Suprapubic skin (tissue), 4 donors: ENCODE results near the gene DNMT3A. TPM values are rescaled to one million over a fixed set of nuclear protein-coding genes. Genes with fewer than 3 reads are reported as not detected.

Source experiments
- DNase-seq, 2 donors: peaks; one replicate each; pipeline ENCODE4 v3.0.0-alpha.2; 2019; ENCODE audit warnings: low spot score in 2 of 2
- H3K27ac ChIP-seq: fragments of 200-600 bp; sonication (generic); one replicate; pipeline ENCODE4 v1.5.1; 2019
- H3K27me3 ChIP-seq: fragments of 200-600 bp; sonication (generic); one replicate; pipeline ENCODE4 v1.5.1; 2019
- H3K36me3 ChIP-seq: fragments of 200-600 bp; sonication (generic); one replicate; pipeline ENCODE4 v1.5.1; 2019
- H3K4me1 ChIP-seq: fragments of 200-600 bp; sonication (generic); one replicate; pipeline ENCODE4 v1.5.1; 2019
- H3K4me3 ChIP-seq: fragments of 200-600 bp; sonication (generic); one replicate; pipeline ENCODE4 v1.5.1; 2019; ENCODE audit warnings: mild to moderate bottlenecking
- H3K9me3 ChIP-seq: fragments of 200-600 bp; sonication (generic); one replicate; pipeline ENCODE4 v1.5.1; 2019
- EP300 ChIP-seq: sonication (generic); formaldehyde crosslinking; IDR thresholded peaks from one replicate; pipeline ENCODE4 v1.6.1; 2017; ENCODE audit warnings: antibody characterized with exemption
- POLR2A ChIP-seq, 2 donors: fragments of 450-650 bp; IDR thresholded peaks; one replicate each; pipeline ENCODE4 v1.6.1; 2017; ENCODE audit warnings: antibody characterized with exemption in 2 of 2, mild to moderate bottlenecking in 2 of 2, moderate library complexity in 2 of 2
- POLR2AphosphoS5 ChIP-seq, 3 donors: sonication (generic); formaldehyde crosslinking; IDR thresholded peaks; one replicate each; pipeline ENCODE4 v1.6.1; 2017; ENCODE audit warnings: antibody characterized with exemption in 3 of 3
- WGBS: methylation state at CpG from one replicate; pipeline ENCODE4 v1.1.5; 2018; 5-methylcytosine and 5-hydroxymethylcytosine counted together
- total RNA-seq, 4 donors: library from RNA; depleted of rRNA; stranded (reverse); fragments of >200 nt; gene quantifications; one replicate each; pipeline ENCODE4 v1.1.0, GENCODE V29; 2016
- TF ChIP-seq, protein P1 (sequence below), 2 donors: fragments of 200-600 bp in 1 of 2; fragments of 450-650 bp in 1 of 2; sonication (generic) in 1 of 2; IDR thresholded peaks; one replicate each; pipeline ENCODE4 v1.5.1; 2016 to 2019; ENCODE audit warnings: antibody characterized with exemption in 2 of 2, mild to moderate bottlenecking in 1 of 2, moderate library complexity in 1 of 2

The DNMT3A gene
- total RNA-seq, 4 donors from 2014 or later: 4.0 to 12.8 (median 9.5) TPM

DNA sequence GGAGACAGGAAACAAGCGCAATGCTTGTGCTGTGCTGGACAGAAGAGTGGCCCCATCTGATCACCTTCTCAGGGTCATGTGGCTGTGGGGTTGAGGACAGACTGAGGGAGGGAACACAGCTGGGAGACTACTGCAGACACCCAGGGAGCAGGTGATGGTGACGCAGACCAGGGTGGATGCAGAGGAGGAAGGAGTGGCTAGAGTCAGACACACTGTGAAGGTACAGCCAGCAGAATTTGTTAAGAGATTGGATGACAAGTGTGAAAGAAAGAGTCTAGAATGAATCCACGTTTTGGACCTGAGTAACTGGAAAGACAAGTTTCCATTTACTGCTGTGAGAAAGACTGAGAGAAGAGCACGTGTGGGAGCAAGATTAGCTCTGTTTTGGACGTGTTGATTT lies 157.5 kb downstream of the DNMT3A start:
- Histone ChIP-seq H3K27ac (peak overlapping the region; percentile 80), H3K4me3 (no peak overlapping the region), H3K4me1 (peaks cover 11% of the 10 kb centered on the region), H3K27me3 (no peaks in the 10 kb centered on the region), H3K36me3 (no peaks in the 10 kb centered on the region), H3K9me3 (no peaks in the 10 kb centered on the region)
- WGBS: 37% methylated on average over 5 of the region's 5 CpGs
- no peak for DNase-seq
- TF ChIP-seq POLR2AphosphoS5 (IDR thresholded peaks at IDR 0.05) (no peak), EP300 (no peak), POLR2A (IDR thresholded peaks at IDR 0.05) (no peak)
- TF ChIP-seq, protein P1, sequence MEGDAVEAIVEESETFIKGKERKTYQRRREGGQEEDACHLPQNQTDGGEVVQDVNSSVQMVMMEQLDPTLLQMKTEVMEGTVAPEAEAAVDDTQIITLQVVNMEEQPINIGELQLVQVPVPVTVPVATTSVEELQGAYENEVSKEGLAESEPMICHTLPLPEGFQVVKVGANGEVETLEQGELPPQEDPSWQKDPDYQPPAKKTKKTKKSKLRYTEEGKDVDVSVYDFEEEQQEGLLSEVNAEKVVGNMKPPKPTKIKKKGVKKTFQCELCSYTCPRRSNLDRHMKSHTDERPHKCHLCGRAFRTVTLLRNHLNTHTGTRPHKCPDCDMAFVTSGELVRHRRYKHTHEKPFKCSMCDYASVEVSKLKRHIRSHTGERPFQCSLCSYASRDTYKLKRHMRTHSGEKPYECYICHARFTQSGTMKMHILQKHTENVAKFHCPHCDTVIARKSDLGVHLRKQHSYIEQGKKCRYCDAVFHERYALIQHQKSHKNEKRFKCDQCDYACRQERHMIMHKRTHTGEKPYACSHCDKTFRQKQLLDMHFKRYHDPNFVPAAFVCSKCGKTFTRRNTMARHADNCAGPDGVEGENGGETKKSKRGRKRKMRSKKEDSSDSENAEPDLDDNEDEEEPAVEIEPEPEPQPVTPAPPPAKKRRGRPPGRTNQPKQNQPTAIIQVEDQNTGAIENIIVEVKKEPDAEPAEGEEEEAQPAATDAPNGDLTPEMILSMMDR (IDR thresholded peaks at IDR 0.05): no peak

DNA sequence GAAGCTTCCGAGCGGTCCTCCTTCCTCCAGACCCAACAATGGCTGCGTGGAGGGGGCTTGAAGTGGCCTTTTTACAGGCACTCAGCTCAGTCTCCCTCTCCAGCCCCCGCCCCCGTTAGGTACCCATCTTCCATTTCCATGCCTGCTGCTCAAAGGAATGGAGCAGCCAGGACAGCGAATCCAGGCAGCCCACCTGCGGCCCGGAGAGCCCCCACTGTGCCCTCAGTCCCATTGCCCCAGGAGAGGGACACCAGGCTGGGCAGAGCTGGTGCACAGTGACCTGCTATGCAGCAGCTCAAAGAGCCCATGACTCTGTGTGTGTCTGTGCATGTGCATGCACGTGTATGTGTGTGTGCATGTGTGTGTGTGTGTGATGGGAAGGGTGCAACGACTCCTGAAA lies 162.7 kb downstream of the DNMT3A start:
- Histone ChIP-seq H3K27ac (no peak overlapping the region), H3K27me3 (peaks cover 8% of the 10 kb centered on the region), H3K9me3 (no peaks in the 10 kb centered on the region), H3K4me1 (peaks cover 9% of the 10 kb centered on the region), H3K36me3 (no peaks in the 10 kb centered on the region), H3K4me3 (no peak overlapping the region)
- TF ChIP-seq, protein P1 (IDR thresholded peaks at IDR 0.05): no peak
- TF ChIP-seq EP300 (no peak), POLR2AphosphoS5 (IDR thresholded peaks at IDR 0.05) (no peak), POLR2A (IDR thresholded peaks at IDR 0.05) (no peak)
- WGBS: 94% methylated on average over 7 of the region's 10 CpGs
- no peak for DNase-seq

Other genes starting within 250 kb of the DNMT3A start
- gene POMC, start 173.3 kb downstream of the DNMT3A start, total RNA-seq: 10 to 100 TPM in 1 of 4 donors, 1 to 10 TPM in 3; 2.6 to 11.4 (median 5.9) TPM